Left lung (tissue), 10 donors: ENCODE results near the gene C1QL4. TPM values are rescaled to one million over a fixed set of nuclear protein-coding genes. Genes with fewer than 3 reads are reported as not detected.

Experiments
- ATAC-seq: fragments of 200-7000 bp; cut with Tn5 transposase; one replicate; pipeline ENCODE4 v1.9.1; 2020; ENCODE audit warnings: moderate library complexity
- DNase-seq, 4 donors: peaks; one replicate each; pipeline ENCODE4 v3.0.0-alpha.2; 2013 to 2020
- H3K27ac ChIP-seq, 2 donors: fragments of 200-600 bp; sonication (generic) in 1 of 2; one replicate each; pipeline versions ENCODE4 v1.5.0 to v1.8.0; 2020 to 2021
- H3K27me3 ChIP-seq, 2 donors: fragments of 200-600 bp; sonication (generic) in 1 of 2; one replicate each; pipeline versions ENCODE4 v1.5.0 to v1.8.0; 2020 to 2021
- H3K36me3 ChIP-seq, 2 donors: fragments of 200-600 bp; sonication (generic) in 1 of 2; one replicate each; pipeline versions ENCODE4 v1.5.0 to v1.8.0; 2020 to 2021
- H3K4me1 ChIP-seq, 2 donors: fragments of 200-600 bp; one replicate each; pipeline ENCODE4 v1.8.0; 2021
- H3K4me3 ChIP-seq, 2 donors: fragments of 200-600 bp; sonication (generic) in 1 of 2; one replicate each; pipeline versions ENCODE4 v1.5.0 to v1.8.0; 2020 to 2021; ENCODE audit warnings: mild to moderate bottlenecking in 1 of 2
- H3K9me3 ChIP-seq, 2 donors: fragments of 200-600 bp; sonication (generic) in 1 of 2; one replicate each; pipeline versions ENCODE4 v1.5.0 to v1.8.0; 2020 to 2021
- intact Hi-C, 2 donors: fragments of 100-400 bp; cut with DNase I; formaldehyde crosslinking; loops; one replicate each; pipeline versions ENCODE4 v1.11.2 to v1.14.2; 2022
- polyA plus RNA-seq, 6 donors: library from polyadenylated mRNA; unstranded; fragments of 120-200 nt; gene quantifications; one replicate each; pipeline ENCODE4 v1.2.1, GENCODE V29; 2013; ENCODE audit not compliant: insufficient read length in 6 of 6
- total RNA-seq, 2 donors: library from RNA; stranded (reverse); fragmentation: NEBNext Ultra II Directional; extraction: Animal tissue kit (Norgen Biotek cat#: 25700); gene quantifications; one replicate each; pipeline ENCODE4 v1.2.1, GENCODE V29; 2021
- TF ChIP-seq, protein P1 (sequence below), 2 donors: fragments of 200-600 bp; sonication (generic) in 1 of 2; IDR thresholded peaks; one replicate each; pipeline versions ENCODE4 v1.5.0 to v1.8.0; 2021; ENCODE audit warnings: antibody characterized with exemption in 2 of 2
- donor health status: DM: no; HTN: yes; CAD: no.
- donor health status: DM: no; HTN: no; CAD: no.

The C1QL4 gene
- total and polyA plus RNA-seq, 8 donors = 0.07 TPM; not detected in 7

DNA sequence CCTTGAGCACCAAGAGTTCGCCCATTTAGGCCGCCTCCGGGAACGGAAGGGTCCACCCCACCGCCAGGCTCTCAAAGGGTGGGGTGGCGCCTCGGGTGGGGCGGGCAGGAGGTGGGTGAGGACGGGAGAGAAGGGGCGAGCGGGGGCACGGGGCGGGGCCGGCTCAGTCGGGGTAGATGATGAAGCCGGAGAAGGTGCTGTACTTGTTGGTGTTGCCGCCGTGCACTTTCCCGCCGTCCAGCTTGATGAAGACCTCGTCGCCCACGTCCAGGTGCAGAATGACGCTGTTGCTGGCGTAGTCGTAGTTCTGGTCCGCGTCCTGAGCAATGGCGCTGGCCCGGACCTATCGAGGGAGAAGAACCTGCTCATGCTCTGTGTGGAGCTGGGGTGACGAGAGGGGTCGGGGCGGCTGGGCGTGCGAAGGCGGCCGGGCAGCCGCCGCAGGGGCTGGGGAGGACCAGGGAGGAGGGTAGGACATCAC, 4.1 kb downstream of the C1QL4 start:
- no peaks in the 10 kb centered on the region for H3K9me3 ChIP-seq
- H3K27me3 ChIP-seq = peaks cover 49 to 66% of the 10 kb centered on the region in 2 donors
- H3K27ac ChIP-seq = no peak overlapping the region
- H3K4me3 ChIP-seq = peak overlapping the region; percentile 11 to 13
- peaks cover 7 to 30% of the 10 kb centered on the region in 2 donors for H3K4me1 ChIP-seq
- TF ChIP-seq, protein P1, sequence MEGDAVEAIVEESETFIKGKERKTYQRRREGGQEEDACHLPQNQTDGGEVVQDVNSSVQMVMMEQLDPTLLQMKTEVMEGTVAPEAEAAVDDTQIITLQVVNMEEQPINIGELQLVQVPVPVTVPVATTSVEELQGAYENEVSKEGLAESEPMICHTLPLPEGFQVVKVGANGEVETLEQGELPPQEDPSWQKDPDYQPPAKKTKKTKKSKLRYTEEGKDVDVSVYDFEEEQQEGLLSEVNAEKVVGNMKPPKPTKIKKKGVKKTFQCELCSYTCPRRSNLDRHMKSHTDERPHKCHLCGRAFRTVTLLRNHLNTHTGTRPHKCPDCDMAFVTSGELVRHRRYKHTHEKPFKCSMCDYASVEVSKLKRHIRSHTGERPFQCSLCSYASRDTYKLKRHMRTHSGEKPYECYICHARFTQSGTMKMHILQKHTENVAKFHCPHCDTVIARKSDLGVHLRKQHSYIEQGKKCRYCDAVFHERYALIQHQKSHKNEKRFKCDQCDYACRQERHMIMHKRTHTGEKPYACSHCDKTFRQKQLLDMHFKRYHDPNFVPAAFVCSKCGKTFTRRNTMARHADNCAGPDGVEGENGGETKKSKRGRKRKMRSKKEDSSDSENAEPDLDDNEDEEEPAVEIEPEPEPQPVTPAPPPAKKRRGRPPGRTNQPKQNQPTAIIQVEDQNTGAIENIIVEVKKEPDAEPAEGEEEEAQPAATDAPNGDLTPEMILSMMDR (IDR thresholded peaks at IDR 0.05) = no peak
- peaks cover 0 to 13% of the 10 kb centered on the region in 2 donors for H3K36me3 ChIP-seq
- DNase-seq (no peak), ATAC-seq (no peak)
- intact Hi-C loops = no loop called here

- peaks cover 0 to 13% of the 10 kb centered on the region in 2 donors for H3K36me3 ChIP-seq
- ATAC-seq (peak; percentile 5), DNase-seq (no peak)
- H3K27me3 ChIP-seq = peaks cover 46 to 63% of the 10 kb centered on the region in 2 donors
- TF ChIP-seq, protein P1 (IDR thresholded peaks at IDR 0.05) = no peak
- H3K4me3 ChIP-seq = peak overlapping the region in 1 of 2 donors; percentile 11
- no peaks in the 10 kb centered on the region for H3K9me3 ChIP-seq
- no peak overlapping the region for H3K27ac ChIP-seq
- H3K4me1 ChIP-seq = peaks cover 7 to 30% of the 10 kb centered on the region in 2 donors
- intact Hi-C loops = no loop called here
Observed at GRCh38 chr12:49332441-49332861, 4.5 kb downstream of the C1QL4 start.

- TF ChIP-seq, protein P1 (IDR thresholded peaks at IDR 0.05) = peak; percentile 63 to 70
- Histone ChIP-seq H3K27ac (no peak overlapping the region), H3K4me1 (peaks cover 7 to 21% of the 10 kb centered on the region in 2 donors), H3K4me3 (no peak overlapping the region), H3K27me3 (peaks cover 37 to 55% of the 10 kb centered on the region in 2 donors), H3K36me3 (peaks cover 0 to 13% of the 10 kb centered on the region in 2 donors), H3K9me3 (no peaks in the 10 kb centered on the region)
- DNase-seq (peak in 1 of 4 donors; percentile 78), ATAC-seq (peak; percentile 96)
- intact Hi-C loops = no loop called here
Observed at GRCh38 chr12:49331380-49332222, 5.4 kb downstream of the C1QL4 start.

GRCh38 chr12:49330631-49331379, 6.2 kb downstream of the C1QL4 start:
- intact Hi-C loops = no loop called here
- peaks cover 29 to 47% of the 10 kb centered on the region in 2 donors for H3K27me3 ChIP-seq
- ATAC-seq (no peak), DNase-seq (no peak)
- peaks cover 7 to 15% of the 10 kb centered on the region in 2 donors for H3K4me1 ChIP-seq
- TF ChIP-seq, protein P1 (IDR thresholded peaks at IDR 0.05) = no peak
- no peaks in the 10 kb centered on the region for H3K9me3 ChIP-seq
- no peak overlapping the region for H3K27ac ChIP-seq
- peaks cover 0 to 13% of the 10 kb centered on the region in 2 donors for H3K36me3 ChIP-seq
- no peak overlapping the region for H3K4me3 ChIP-seq
